ENCODE data around the gene PTPRT.

Gene PTPRT

GRCh38 chr20:42373049-42373448, 816.7 kb downstream of the PTPRT start:
- FAIRE-seq: no peak
- DNase-seq (ENCODE audit: insufficient read length): no peak
- TF ChIP-seq TAF1 (IDR thresholded peaks at IDR 0.05; ENCODE audit: borderline replicate concordance, low read depth, low read length): no peak

- FAIRE-seq: no peak
- DNase-seq (ENCODE audit: insufficient read length): no peak
- no peak for TF ChIP-seq POLR2A (IDR thresholded peaks at IDR 0.05; ENCODE audit: low read depth, low read length)
- TF ChIP-seq POLR2AphosphoS5 (IDR thresholded peaks at IDR 0.05; ENCODE audit: low read depth, low read length): no peak
- TF ChIP-seq TAF1 (IDR thresholded peaks at IDR 0.05; ENCODE audit: borderline replicate concordance, low read depth, low read length): no peak
Measured at GRCh38 chr20:42370075-42370474, 819.6 kb downstream of the PTPRT start.

GRCh38 chr20:42368910-42369309, 820.8 kb downstream of the PTPRT start:
- TF ChIP-seq POLR2A (IDR thresholded peaks at IDR 0.05; ENCODE audit: low read depth, low read length) (no peak), POLR2AphosphoS5 (IDR thresholded peaks at IDR 0.05; ENCODE audit: low read depth, low read length) (no peak), TAF1 (IDR thresholded peaks at IDR 0.05; ENCODE audit: borderline replicate concordance, low read depth, low read length) (no peak)
- FAIRE-seq (no peak), DNase-seq (ENCODE audit: insufficient read length) (no peak)

- DNase-seq (ENCODE audit: insufficient read length) (no peak), FAIRE-seq (no peak)
- no peak for TF ChIP-seq TAF1 (IDR thresholded peaks at IDR 0.05; ENCODE audit: borderline replicate concordance, low read depth, low read length)
- TF ChIP-seq POLR2A (IDR thresholded peaks at IDR 0.05; ENCODE audit: low read depth, low read length): no peak
- no peak for TF ChIP-seq POLR2AphosphoS5 (IDR thresholded peaks at IDR 0.05; ENCODE audit: low read depth, low read length)
Measured at GRCh38 chr20:42366626-42367025, 823.1 kb downstream of the PTPRT start.

GRCh38 chr20:42364446-42364845, 825.3 kb downstream of the PTPRT start:
- DNase-seq (ENCODE audit: insufficient read length) (no peak), FAIRE-seq (no peak)
- TF ChIP-seq TAF1 (IDR thresholded peaks at IDR 0.05; ENCODE audit: borderline replicate concordance, low read depth, low read length): no peak
- no peak for TF ChIP-seq POLR2A (IDR thresholded peaks at IDR 0.05; ENCODE audit: low read depth, low read length)
- TF ChIP-seq POLR2AphosphoS5 (IDR thresholded peaks at IDR 0.05; ENCODE audit: low read depth, low read length): no peak

- no peak for FAIRE-seq
- no peak for DNase-seq (ENCODE audit: insufficient read length)
- TF ChIP-seq TAF1 (IDR thresholded peaks at IDR 0.05; ENCODE audit: borderline replicate concordance, low read depth, low read length): no peak
- TF ChIP-seq POLR2AphosphoS5 (IDR thresholded peaks at IDR 0.05; ENCODE audit: low read depth, low read length): no peak
- no peak for TF ChIP-seq POLR2A (IDR thresholded peaks at IDR 0.05; ENCODE audit: low read depth, low read length)
Measured at GRCh38 chr20:42361402-42361970, 828.2 kb downstream of the PTPRT start.

GRCh38 chr20:42360621-42361020, 829.1 kb downstream of the PTPRT start:
- FAIRE-seq (no peak), DNase-seq (ENCODE audit: insufficient read length) (no peak)
- TF ChIP-seq TAF1 (IDR thresholded peaks at IDR 0.05; ENCODE audit: borderline replicate concordance, low read depth, low read length) (no peak), POLR2A (IDR thresholded peaks at IDR 0.05; ENCODE audit: low read depth, low read length) (no peak), POLR2AphosphoS5 (IDR thresholded peaks at IDR 0.05; ENCODE audit: low read depth, low read length) (no peak)

- no peak for TF ChIP-seq TAF1 (IDR thresholded peaks at IDR 0.05; ENCODE audit: borderline replicate concordance, low read depth, low read length)
- no peak for TF ChIP-seq POLR2A (IDR thresholded peaks at IDR 0.05; ENCODE audit: low read depth, low read length)
- no peak for TF ChIP-seq POLR2AphosphoS5 (IDR thresholded peaks at IDR 0.05; ENCODE audit: low read depth, low read length)
- no peak for DNase-seq (ENCODE audit: insufficient read length)
- FAIRE-seq: no peak
Measured at GRCh38 chr20:42359617-42360016, 830.1 kb downstream of the PTPRT start.

- FAIRE-seq (no peak), DNase-seq (ENCODE audit: insufficient read length) (no peak)
- no peak for TF ChIP-seq POLR2AphosphoS5 (IDR thresholded peaks at IDR 0.05; ENCODE audit: low read depth, low read length)
- no peak for TF ChIP-seq POLR2A (IDR thresholded peaks at IDR 0.05; ENCODE audit: low read depth, low read length)
- no peak for TF ChIP-seq TAF1 (IDR thresholded peaks at IDR 0.05; ENCODE audit: borderline replicate concordance, low read depth, low read length)
Measured at GRCh38 chr20:42352096-42352495, 837.6 kb downstream of the PTPRT start.

- FAIRE-seq (no peak), DNase-seq (ENCODE audit: insufficient read length) (no peak)
- TF ChIP-seq POLR2AphosphoS5 (IDR thresholded peaks at IDR 0.05; ENCODE audit: low read depth, low read length) (no peak), POLR2A (IDR thresholded peaks at IDR 0.05; ENCODE audit: low read depth, low read length) (no peak), TAF1 (IDR thresholded peaks at IDR 0.05; ENCODE audit: borderline replicate concordance, low read depth, low read length) (no peak)
Measured at GRCh38 chr20:42350521-42350920, 839.2 kb downstream of the PTPRT start.

GRCh38 chr20:42346189-42347170, 843.2 kb downstream of the PTPRT start:
- no peak for TF ChIP-seq TAF1 (IDR thresholded peaks at IDR 0.05; ENCODE audit: borderline replicate concordance, low read depth, low read length)
- TF ChIP-seq POLR2AphosphoS5 (IDR thresholded peaks at IDR 0.05; ENCODE audit: low read depth, low read length): no peak
- TF ChIP-seq POLR2A (IDR thresholded peaks at IDR 0.05; ENCODE audit: low read depth, low read length): no peak

GRCh38 chr20:42341654-42342053, 848.1 kb downstream of the PTPRT start:
- no peak for FAIRE-seq
- DNase-seq (ENCODE audit: insufficient read length): no peak
- TF ChIP-seq POLR2A (IDR thresholded peaks at IDR 0.05; ENCODE audit: low read depth, low read length) (no peak), TAF1 (IDR thresholded peaks at IDR 0.05; ENCODE audit: borderline replicate concordance, low read depth, low read length) (no peak), POLR2AphosphoS5 (IDR thresholded peaks at IDR 0.05; ENCODE audit: low read depth, low read length) (no peak)

More at GRCh38 chr20:42346189-42347170, 843.2 kb downstream of the PTPRT start:
- DNase-seq (ENCODE audit: insufficient read length) (no peak), FAIRE-seq (no peak)

Data from GM12892 (cell line).